Fibroblast of skin of abdomen (primary cell): ENCODE results near the gene PRICKLE3.

Experiments used
- DNase-seq: peaks from one replicate; pipeline ENCODE4 v3.0.0-alpha.2; 2013

The PRICKLE3 gene

DNA sequence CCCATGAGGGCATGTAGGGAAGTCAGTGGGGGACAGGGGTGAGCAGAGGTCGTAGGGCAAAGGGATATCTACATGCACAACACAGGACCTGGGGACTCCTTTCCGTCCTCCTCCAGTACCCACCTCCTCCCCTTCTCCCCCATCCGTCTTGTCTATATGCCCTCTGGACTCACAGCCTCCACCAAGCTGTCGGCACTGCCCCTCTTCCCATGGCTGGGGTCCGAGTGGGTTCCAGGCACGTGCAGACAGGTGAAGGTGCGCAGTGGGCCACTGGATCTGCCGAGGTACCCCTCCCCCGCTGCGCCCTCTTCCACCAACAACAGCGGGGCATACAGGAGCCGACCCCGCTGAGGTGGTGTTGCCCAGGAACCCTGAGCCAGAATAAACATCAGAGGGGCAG lies 19.3 kb upstream of the PRICKLE3 start:
- DNase-seq, result no peak

DNA sequence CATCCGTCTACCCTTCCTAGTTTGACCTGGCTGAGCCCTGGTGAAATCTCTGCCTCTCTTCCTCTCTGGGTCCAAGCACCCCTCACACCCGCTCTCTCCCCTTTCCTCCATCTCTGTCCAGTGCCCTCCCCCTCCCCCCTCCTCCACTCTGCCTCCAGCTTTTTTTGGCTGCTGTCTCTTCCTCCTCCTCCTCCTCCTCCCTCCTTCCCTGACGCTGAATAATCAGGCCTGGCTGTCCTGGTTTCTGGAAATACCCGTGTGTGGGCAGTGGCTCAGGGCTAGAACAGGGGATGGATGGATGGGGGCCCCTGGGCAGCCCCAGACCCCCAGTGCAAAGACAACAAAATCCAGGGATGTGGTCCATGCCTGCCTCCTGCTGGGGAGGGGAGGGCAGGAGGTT lies 18.5 kb upstream of the PRICKLE3 start:
- no peak for DNase-seq

DNA sequence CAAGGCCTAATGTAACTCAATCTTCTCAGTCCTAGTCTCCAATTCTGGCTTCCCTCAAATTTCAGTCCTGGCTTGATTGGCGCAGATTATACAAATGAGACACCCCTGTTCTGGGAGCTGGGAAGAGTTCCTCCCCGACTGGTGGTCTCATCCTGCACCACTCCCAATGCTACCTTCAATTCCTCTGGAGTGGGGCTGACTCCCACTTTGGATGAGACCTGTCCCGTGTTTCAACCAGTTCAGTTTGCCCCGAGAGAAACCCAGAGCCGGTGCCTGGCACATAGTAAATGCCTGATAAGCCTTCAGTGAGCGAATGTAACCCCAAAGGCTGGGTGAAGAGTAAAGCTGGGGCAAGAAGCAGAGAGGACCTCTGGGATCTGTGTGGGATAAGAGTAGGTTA lies 17.8 kb upstream of the PRICKLE3 start:
- DNase-seq, result no peak

DNA sequence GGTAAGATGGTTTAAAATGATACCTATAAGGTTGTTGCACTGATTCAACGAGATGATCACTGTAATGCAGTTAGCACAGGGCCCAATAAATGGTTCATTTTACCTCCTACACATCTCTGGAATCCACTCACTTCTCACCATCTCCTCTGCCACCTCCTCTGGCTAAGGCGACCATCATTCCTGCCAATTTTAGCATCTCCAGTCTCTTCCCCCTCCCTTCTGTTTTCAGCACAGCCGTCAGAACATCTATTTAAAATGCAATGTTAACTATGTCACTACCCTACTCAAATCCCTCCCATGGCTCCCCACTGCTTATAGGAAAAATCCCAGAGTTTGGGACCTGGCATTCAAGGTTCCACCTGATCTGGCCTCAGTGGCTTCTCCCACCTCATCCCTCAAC lies 17.4 kb upstream of the PRICKLE3 start:
- no peak for DNase-seq

DNA sequence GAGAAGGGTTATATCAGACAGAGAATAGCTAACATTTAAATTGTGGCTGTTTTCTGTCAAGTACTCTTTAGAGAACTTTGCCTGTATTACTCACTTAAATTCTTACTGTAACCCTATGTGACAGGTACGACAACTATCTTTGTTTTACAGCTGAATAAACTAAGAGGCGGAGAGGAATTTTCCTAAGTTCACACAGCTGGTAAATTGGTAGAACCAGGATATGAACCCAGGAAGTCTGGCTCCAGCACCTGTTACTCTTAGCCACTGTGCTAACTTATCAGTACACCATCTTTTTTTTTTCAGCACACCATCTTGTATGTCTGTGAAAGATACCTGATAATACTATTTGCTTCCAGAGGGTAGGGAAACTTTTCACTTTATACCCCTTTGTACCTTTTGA lies 15.8 kb upstream of the PRICKLE3 start:
- DNase-seq, result no peak

DNA sequence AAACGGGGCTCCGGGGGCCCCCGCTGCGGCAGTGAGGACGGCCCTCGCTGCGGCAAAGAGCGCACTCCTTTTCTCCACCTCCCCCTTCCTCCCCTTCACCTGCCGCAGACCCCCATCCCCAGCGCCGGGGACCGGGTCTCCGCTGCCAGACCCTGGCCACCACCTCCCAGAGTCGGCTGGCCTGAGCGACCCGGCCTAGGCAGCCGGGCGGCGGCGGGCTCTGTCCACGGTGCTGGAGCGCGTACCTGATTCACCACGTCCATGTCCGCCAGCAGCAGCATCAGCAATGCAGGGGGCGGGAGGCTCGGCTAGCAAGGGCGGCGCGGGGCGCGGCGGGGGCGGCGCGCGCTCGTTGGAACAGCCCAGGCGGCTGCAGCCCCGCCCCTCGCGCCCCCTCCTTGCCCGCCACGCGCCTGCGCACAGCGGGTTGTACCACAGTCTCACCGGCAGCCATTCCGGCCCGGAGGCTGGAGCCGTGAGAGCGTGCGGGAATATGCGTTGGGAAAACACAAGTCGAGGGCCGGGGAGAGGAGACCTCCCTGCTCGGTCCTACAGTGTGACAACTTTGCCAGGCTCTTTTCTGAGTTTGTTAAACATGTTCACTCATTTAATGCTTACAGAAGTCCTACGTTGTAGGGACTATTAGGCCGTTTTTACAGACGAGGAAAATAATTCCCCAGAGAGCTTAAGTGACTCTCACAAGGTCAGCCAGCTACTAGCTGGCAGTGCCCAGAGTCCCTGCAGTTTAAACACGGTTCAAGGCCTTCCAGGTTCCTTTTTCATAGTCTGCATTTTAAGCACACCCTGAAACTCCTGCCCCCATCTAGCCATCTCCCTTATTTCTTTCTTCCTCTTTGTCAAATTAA lies 14.0 kb upstream of the PRICKLE3 start, which contains the start of gene SYP:
Gene SYP (minus strand): TSS at position 288 of the 866 bp plus-strand sequence. CDS start 7 bp downstream, at position 281.
- DNase-seq, result peak; percentile 88

DNA sequence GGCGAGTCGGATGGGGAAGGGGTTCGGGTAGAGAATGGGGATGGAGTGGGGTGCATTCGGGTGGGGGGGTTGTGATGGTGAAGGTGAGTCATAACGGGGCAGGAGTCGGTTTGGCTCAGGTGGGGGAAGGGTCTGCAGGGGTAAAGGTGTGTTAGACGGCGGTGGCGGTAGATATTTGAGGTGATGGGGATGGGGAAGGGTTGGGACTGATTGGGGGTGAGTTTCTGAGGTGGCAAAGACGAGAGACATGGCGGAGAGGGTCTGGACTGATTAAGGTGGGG lies 13.1 kb upstream of the PRICKLE3 start:
- DNase-seq, result no peak

DNA sequence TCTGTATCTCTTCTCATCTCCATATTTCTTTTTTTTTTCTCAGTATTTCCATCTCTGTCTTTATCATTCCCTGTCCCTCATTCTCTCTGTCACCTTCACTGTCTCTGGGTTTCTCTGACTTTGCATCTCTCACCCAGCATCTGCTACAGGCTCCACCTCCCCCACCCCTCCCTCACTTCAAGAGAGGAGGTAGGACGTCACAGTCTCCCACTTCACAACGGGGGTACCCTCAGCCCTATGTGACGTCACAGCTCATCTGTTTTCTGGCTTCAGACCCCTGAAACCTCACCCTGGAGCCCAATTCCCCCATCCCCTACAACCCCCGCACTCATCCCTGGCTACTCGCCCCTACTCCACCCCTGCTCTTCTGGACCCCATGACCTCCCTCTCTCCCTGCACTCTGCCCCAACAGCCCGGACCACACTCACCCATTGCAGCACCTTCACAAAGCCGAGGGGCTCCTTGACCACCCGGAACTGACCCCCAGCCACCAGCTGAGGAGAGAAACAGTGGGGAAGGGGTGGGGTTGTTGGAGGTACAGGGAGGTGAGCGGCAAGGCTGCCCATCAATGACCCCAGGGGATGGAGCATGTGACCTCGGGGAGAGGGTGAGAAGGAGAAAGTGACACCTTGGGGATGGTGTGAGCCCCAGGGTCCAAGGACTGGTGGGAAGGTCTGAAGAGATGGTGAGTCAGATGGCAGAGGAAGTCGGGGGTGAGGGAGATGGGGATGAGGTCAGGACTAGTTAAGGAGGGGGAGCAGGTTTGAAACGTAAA lies 12.6 kb upstream of the PRICKLE3 start:
- no peak for DNase-seq

DNA sequence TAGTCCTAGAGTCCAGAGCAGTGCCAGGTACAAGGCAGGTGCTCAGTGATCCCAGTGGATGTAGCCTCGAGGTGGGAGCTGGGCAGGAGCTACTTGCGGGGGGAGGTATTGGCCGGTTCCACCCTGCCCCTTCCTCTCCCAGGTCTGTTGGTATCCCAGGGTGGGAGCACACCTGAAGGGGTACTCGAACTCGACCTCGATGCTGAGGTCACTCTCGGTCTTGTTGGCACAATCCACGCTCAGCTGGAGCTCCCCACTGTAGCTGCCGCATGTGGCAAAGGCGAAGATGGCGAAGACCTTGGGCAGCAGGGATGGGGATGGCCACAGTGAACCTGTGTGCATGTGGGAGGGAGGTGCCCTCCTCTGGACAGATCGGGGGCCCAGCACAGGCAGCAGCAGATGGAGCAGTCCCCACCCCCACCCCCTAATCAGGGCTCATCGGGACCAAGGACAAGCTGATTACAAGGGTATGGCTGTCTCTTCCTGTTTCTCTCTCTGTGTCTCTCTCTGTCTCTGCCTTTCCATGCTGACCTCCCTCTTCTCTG lies 11.4 kb upstream of the PRICKLE3 start:
- DNase-seq, result no peak

DNA sequence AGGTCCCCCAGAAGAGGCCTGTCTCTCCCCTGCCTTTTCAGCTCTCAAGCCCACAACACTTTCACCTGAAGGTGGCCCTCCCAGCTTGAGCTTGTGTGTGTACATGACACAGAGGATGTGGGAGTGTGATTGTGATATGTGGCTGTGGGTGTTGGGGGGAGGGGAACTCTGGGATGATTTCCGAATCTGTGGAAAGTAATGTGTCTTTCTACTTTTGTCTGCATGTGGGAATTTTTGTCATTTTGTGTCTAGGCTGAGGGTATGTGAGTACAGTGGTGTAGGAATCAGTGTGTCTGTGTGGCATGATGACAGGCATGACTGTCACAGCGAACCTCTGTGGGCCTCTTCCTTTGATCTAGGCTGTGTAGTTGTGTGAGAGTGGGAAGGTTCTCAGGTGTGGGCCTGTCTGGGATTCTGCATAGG lies 7.4 kb upstream of the PRICKLE3 start:
- no peak for DNase-seq

DNA sequence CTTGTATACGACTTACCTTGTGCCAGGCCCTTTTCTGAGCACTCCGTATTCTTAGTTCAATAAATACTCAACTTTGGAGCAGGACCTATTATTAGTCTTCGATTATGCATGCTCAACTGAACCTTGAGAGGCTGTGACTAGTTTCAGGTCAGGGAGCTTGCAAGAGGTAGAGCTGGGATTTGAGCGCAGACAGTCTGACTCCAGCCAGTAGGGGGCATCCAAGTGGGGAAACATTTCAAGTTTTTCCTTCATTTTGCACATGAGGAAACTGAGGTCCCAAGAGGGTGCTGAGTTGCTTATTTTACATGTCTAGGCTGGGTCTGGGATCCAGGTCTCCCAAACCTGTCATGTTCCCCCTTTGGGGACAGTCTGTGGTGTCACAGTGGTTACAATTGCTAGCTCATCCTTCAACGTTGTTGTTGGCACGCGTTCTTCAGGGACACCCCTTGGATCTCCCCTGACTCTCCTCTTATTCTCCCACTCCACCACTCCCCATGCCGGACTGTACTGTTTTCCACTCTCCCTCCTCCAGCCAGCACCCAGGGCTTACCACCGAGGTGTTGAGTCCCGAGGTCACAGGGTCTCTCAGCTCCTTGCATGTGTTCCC lies 6.7 kb upstream of the PRICKLE3 start:
- DNase-seq, result no peak

DNA sequence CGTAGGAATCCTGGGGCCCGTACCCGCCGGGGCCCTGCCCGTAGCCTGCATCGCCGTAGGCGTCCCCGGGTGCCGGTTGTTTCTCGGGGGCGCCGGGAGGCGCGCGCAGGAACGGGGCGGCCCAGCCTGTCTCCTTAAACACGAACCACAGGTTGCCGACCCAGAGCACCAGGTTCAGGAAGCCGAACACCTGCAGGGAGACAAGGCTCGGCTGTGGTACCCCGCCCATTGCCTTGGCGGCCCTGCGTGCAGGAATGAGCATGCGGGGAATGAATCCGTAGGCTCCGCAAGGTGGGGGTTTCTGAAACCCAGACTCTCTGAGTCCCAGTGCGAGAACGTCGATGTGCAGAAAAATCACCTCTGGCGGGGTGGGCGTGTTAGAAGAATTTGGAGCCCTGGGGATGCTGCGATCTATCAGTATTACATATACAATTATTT lies 5.4 kb upstream of the PRICKLE3 start:
- no peak for DNase-seq

DNA sequence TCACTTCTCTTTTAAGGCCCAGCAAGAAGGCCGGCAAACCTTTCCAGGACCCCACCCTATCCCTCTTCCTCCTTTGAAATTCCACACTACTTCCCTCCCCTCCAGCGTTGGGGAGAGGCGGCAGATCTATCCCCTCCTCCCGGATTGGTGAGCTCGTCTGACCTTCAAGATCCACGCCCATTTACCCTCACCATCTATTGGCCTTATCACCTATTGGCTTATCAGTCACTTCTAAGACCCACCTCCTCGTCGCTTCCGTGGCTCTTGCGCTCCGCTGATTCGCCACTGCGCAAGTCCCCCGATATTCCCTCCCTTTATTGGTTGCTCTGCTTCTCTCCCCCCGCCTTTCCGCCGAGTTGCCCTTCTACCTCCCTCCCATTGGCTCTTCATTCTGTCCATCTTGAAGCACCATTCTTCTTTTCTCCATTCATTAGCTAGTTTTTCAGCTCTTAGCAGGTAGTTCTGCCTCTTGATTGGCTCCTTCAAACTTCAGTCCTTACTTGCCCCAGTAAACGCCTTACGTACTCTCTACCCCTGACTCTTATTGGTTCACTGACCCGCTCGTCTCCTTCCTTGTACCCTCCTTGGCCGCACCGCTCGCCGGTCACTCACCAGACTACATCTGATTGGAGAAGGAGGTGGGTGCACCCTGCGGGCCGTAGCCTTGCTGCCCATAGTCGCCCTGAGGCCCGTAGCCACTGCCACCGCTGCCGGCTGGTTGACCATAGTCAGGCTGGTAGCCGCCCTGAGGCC lies 4.8 kb upstream of the PRICKLE3 start:
- DNase-seq, result peak; percentile 100

DNA sequence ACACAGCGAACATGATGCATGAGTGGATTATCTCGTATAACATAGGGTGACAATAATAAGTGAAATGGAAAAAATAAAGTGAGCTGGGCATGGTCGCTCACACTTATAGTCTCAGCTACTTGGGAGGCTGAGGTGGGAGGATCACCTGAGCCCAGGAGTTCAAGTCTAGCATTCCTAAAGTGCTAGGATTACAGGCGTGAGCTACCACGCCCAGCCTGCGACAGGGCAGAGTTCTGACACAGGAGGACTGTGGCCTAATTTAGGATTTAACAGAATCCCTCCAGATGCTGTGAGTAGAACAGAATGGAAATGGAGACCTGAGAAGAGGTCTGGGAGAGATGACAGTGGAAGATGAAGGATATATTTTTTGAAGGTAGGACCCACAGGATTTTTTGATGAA lies 3.4 kb upstream of the PRICKLE3 start:
- no peak for DNase-seq

DNA sequence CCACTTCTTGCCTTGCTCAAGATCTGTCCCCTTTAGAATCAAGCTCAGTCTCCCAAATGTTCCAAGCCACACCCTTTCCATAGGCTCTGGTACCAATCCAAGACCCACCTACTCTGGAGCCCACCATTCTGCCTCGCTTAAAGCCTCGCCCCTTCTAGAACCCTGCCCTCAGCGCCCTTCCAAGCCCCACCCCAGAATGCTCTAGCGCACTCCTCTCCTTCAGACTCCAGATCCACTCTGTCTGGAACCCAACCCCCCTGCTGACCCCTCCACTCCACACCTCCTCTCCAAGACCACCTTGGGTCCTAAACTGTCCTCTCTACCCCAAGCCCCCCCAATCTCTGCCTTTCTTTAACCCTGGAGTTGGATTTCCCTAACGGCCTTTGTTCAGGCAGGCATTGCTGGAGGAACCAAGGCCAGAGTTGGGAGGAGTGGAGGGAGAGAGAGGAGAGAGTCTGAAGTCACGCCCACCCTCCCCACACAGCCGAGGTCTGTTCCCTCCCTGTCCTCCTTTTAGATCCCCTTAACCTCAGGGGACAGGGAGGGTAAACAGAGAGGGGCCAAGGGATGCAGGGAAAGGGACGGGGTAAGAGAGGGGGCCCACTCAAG lies 2.4 kb upstream of the PRICKLE3 start:
- DNase-seq, result no peak

DNA sequence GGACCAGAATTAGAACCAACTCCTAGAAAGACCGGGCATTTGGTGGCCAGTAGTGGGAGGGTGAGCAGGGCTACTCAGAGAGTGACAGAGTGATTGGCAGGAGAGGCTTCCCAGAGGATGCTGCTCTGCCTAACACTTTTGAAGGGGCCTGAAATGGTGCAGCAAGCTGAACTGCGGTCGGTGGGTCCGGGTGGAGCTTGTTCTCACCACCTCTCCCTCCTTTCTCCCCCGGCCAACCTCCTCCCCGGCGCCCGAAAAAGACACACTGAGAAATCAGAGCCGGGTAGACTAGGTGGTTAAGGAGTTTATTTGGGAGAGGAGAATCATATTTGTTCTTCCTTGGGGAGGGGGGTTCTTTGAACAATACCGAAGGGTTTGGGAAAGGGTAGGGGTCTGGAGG lies 1.4 kb upstream of the PRICKLE3 start:
- DNase-seq, result no peak

DNA sequence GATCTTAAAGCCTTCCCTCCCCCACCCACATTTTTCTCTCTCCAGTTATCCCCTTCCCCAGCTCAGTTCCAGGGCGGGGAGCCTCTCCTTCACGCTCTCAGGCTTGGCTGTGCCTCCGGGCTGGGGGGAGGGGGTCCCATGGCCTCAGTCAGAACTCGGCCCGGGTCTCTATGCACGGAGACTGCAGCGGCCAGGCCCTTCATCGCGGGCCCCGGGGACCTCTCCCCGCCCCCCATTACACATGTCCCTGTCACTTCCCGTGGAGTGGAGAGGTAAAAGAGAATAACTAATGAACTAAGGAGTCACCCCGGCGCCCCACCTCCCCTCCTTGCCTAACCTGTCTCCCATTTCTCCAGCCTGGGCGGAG lies 838 bp upstream of the PRICKLE3 start:
- no peak for DNase-seq

DNA sequence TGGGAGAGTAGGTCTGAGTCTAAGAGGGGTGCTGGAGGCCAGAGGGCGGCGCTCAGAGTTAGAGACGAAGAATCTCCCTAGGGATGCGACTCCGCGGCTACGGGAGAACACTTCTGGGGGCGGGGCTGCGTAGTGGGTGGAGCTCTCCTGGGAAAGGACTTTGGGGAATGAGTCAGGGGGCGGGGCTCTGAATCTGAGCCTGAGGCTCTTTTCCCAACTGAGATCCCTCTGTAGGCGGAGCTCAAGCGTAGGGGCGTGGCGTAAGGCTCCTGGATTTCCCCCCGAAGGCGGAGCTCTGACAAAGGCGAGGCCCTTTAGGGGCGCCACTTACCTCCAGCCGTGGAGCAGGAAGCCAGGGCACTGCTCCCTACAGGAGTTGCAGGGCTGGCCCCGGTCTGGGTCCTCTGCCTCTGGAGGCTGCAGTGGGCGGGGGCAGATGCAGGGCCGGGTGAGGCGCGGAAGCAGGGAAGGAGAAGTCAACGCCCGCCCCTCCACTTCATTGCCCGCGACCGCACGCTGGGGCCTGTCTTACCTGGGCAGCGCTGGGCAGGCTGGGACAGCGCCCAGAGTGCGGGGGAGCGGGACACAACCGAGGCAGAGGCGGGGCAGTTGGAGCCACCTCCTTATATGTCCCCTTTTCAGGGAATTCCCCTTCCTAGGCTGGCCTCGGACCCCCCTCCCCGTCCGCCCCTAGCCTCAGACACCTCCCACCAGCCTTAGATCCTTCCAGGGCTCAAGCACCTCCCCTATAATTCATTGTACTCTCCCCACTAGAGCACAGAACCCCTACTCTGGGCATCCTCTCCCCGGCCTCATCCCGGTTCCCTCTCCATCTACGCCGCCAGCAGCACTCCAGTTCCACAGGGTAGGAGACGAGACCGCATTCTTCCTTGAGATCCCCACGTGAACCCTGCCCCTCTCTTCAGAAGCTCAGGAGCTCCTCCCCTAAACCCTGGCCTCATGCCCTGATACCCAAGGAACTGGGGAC lies 1.6 kb downstream of the PRICKLE3 start:
- peak; percentile 88 for DNase-seq

DNA sequence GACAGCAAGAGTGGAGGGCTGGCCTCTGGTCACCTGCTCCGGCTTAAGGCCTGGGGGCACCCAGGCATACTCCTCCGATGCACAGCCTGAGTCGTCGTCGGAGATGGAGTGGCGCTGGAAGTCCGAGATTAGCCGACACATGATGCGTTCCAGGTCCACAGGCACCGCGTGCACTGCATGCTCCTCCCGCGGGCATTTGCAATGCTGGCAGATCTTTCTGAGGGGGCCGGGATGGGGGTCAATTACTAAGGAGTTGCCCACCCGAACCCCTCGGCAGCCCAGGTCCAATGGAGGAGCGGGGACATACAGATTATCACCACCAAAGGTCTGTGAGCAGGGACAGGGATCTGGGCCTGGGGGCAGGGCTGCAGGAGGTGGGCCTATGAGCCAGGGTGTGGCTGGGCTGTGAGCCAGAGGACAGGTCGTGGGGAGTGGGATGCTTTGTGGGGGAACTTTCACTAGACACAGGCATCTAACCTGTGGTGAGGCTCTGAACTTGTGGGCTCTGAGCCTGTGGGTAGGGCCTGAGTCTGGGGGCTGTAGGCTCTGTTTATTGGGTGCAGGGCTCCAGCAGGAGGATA lies 2.4 kb downstream of the PRICKLE3 start:
- no peak for DNase-seq

DNA sequence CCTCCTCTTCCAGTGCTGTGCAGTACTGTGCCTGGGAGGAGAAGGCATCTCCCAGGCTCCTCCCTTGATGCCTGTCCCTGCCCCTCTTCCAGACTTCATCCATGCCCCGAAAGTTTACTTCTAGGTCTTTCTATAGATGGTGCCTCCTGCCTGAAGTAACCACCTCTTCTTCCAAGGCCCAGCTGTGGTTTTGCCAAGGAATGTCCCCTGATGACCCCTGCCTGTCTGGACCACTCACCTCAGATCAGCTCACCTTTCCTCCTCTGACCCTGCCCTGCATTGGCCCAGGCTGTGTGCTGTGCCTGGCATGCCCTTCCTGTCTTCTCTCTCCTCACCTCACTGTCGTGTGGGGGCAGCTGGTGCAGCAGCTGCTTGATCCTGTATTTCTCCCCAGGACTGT lies 6.8 kb downstream of the PRICKLE3 start:
- DNase-seq, result no peak

DNA sequence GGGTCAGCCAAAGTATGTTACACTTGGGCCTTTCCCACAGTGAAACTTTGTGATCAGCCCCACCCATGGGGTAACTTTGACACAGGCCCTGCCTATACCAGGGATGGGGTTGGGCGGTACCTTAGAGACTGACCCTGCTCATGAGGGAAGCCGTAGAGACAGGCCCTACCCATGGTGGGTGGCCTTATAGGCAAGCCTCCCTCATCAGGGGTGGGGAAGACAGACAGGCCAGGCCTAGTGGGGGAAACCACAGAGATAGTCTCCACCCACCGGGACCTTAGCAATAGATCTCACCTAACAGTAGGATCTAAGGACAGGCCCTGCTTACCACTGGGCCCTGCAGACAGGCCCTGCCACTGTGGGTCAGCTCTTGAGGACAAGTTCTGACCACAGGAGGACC lies 7.6 kb downstream of the PRICKLE3 start:
- DNase-seq, result no peak
